Measurements from ENCODE around the gene NAV2.
A peak's percentile ranks its signal among the peaks of the same experiment; 100 is the strongest.
"Not testable (repeated sequence)": the region's sequence is repeated elsewhere in the genome, so short reads cannot be mapped to it uniquely, and the experiment has no call there.

NAV2 gene

DNA sequence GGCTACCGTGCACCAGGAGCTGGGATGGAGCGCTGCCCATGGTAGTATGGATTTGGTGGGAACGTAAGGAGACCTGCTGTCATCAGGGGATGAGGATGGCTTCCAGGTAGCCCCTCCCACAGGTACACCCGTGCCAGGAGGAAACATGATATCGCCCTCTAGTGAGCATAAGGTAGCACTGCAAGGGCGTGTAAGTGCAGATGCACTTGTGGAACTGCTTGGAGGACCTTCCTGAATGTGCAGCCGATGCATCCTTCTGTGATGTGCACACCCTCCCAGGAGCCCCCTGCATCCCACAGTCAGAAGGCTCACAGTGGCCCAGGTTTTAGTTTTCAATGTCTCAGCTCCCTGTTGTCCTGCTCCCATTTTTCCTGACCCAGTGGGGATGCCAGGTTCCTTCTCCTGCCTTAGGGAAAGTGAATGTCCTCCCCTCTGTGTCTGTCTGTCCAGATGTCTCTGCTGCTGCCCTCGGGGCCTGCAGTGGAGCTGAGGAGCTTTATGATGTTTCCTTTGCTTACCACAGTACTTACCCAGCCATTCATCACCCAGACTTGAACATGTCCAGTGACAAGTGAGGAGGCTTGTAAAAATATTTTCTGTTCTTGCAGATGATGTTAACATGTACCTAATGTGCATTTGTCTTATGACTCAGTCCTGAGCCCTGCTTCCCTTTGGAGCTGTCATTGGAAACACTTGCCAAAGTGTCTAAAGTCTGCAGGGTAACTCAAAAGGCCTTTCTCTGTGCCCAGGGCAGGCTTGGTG lies 398.5 kb downstream of the NAV2 start:
- peak; percentile 40 for DNase-seq

DNA sequence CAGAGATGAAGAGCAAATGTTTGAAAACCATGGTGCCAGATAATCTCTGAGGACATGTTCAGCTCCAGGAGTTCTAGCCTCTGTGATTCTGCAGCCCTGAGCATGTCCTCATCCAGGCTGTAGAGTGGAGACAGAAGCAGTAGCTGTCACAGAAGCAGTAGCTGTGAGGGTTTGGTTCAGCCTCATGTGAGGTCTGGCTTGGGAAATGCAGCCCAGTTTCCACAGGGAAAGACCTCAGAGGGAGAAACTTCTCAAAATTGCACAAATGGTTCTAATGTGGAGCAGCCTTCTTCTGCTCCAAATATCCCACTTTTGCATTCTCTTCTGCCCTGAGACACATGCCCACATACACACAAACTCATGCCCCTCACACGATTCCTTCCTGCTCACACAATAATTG lies 399.2 kb downstream of the NAV2 start:
- no peak for DNase-seq

DNA sequence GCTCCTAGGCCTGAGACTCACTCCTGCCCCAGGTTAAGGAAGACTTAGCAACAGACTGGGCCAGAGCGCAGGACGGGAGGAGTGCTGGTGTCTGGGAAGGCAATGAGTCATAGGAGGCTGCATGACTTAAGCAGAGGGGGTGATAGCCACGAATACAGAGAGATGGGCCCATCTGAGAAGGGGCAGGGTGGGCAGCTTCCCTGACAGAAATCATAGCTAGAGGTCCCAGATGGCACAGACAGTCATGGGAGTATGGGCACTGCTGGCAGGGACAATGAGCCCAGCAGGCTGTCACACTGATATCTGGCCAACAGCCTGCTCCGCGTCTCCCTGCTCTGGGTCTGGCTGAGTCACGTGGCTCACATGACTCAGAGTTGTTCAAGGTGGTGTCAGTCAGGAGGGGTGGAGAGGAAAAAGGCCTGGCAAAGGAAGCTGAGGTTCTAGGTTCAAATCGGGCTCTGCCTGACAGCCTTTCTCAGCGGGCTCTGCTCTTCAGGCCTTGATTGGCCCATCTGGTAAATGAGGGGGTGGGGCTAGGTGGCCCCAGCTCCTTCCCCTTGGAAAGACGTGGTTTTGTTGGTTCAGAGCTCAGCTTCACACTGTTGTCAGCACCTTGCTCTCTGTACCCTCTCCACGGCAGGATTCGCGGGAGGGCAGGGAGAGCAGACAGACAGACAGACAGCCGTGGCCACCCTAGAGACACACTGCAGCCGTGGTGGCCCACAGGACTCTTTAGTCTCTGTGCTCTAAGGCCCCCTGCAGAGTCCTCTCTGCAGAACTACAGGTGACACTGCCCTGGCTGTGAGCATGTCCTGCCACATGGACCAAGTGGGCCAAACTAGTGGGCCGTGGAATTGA lies 399.9 kb downstream of the NAV2 start:
- no peak for DNase-seq

DNA sequence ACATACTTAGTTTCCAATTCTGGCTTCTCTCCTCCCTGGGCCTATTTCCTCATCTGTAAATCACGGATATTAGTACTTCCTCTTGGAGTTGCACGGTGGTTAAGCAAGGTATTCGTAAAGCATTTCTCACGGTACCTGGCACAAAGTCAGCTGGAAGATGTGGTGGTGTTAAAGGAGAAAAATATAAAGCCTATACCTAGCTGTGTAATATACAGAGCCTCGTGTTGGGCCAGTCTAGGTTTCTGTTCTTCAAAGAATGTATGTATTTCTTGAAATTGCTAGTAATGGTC lies 400.5 kb downstream of the NAV2 start:
- no peak for DNase-seq

DNA sequence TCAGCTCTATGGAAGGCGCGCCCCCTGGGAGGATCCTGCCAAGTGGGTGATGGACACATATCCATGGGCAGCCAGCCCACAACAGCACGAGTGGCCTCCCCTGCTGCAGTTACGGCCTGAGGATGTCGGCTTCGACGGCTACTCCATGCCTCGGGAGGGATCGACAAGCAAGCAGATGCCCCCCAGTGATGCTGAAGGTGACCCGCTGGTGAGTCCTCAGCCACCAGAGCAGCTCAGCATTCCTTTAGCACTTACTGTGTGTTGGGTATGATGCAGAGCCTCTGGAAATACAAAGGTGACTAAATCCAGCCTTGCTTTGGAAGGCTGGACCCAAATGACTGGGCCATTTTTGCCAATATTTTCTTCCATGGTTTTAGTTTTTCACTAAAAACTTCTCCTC lies 402.0 kb downstream of the NAV2 start:
- DNase-seq, result no peak

DNA sequence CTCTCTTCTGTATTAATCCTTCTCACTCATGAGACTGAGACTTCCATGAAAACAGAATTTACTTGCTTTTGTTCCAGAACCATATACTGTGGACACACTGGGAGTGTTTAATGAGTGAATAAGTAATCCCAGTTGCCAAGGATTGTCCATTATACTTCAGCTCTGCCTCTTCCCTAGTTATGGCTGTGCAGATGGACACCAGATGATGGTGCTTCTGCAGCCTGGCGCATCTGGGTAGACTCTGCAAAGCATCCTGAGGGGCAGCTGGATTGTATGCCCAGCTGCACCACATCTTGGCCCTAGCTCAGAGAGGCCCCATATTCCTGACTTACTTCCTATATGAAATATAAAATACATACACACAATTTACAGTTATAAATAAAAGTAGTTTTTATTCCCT lies 404.2 kb downstream of the NAV2 start:
- DNase-seq, result no peak

DNA sequence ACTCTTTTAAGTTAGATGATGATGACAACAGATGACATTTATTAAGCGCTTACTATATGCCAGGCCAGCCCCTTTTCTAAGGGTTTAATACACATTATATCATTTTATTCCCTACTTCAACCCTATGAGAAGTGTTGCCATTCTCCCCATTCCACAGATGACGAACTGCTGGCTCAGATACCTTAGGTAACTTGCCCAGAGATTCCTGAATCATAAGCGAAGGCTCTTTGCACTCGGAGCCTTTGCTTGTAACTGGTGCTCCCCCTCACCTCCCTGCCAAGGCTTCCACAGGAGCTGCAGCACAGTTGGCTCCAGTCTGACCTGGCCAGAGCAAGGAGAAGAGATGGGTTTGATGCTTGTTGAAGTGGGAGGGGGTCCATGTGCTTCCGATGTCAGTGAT lies 404.7 kb downstream of the NAV2 start:
- DNase-seq, result no peak

DNA sequence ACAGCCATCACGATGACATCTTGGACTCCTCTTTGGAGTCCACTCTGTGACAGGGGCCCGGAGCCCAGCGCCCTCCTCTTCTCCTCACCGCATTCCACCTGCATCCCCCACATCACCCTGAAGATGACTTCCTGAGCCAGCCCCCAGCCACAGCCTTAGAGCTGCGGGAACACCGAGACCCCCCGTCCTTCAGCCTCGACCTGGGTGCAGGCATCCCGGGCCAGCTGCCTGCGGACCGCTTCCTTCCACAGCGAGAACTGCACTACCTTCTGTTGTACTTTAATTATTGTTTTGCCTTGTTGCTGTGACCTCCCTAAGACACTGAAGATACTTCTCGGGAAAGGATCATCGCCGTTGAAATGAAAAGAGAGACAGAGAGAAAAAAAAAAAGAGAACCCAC lies 405.6 kb downstream of the NAV2 start:
- no peak for DNase-seq

DNA sequence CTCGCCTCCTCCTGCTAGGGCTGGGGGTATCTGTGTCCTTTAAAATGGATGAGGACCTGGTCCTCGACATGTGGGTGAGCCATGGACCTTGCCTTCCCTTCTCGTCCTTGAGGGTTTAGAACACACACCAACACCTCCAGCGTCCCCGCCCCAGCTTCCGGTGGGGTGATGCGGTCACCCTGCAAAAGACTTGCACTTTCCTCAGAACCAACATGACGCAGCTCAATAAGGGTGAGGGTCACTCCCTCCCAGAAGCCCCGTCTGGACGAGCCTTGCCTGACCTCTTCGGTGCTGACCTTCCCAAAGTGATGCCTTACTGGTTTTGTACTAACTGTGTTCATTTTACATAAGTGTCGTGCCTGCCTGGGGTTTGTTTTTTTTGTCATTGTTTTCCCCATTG lies 406.7 kb downstream of the NAV2 start:
- no peak for DNase-seq

DNA sequence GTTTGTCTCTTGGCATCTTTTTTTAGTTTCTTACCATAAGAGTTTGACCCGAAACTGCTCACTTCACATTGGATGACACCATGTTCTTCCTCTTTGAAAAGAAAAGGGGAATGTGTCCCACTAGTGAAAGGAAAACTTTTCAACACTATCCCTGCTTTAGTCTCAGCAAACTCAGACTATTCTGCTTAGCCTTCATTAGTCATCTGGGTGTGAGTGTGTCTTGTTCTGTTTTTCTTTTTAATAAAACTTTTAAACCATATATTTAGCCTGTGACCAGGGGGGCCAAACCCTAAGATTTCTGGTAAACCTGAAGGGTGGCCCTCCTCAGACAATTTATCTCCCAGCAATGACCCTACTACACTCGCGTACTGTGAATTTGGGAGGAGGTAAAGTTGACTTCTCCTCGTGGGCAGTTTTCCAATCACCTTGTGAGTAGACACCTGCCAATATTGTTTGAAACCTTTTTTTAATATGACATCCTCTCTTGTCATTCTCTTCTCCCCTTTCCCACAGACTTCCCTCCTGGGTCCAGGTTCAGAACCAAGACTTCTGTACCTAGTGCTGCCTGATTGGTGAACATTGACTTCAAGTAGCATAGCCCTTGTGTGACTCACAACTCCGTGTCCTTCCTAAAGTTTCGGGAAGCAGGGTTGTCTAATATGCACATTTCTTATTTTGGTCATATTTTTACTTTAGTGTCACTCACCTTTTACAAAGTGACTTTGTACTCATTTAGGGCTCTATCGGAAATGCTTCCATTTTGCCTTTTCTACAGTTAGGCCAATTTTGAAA lies 407.7 kb downstream of the NAV2 start:
- DNase-seq, result no peak

DNA sequence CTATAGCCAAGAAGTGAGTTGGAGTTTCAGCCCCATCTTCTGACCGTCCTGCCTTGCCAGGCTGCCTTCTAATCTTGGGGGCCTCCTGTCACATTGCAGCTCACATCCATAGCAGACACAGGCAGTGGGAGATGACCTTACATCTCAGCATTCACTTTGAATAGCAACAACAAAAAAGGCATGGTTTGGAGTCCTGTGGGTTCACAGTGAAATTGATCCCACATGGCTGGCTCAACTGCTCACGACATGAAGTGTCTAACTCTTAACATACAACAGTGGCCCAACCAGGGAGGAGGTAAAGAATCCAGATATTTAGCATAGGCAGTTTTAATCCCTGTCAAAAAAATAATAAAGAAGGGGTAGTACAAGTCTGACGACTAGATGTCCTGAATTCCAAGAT lies 409.5 kb downstream of the NAV2 start:
- no peak for DNase-seq

DNA sequence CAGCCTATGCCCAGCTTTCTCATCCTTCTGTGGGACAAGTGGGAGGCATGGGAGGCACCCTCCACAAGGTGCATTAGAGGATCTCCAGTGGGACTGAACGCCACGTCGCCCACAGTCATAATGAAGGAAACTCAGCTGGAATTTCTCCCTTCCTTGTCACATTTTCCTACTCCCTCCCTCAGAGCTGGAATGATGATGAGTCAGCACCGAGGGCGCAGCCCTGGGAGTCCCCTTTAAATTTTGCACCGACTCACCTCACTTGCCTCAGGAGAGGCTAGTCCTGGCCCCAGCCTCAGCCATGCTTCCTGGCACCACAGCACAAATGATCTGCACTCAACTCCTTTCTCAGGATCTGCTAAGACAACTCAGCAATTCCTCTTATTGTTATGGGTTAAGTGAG lies 413.3 kb downstream of the NAV2 start:
- no peak for DNase-seq

DNA sequence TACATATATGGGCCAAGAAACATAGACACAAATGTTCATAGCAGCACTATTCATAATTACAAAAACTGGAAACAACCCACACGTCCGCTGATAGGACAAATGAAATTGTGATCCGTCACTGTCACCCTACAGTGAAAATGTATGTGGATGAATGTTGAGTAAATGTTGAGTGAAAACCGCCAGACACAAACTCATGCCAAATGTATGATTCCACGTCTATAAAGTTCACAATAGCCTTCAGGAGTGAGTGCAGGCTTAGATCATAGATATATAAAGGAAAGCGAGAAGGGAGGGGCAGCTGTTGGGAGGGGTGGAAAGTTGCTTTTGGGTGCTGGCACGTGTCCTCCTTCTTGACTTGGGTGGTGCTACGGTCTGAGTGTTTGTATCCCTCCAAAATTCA lies 414.1 kb downstream of the NAV2 start:
- no peak for DNase-seq

DNA sequence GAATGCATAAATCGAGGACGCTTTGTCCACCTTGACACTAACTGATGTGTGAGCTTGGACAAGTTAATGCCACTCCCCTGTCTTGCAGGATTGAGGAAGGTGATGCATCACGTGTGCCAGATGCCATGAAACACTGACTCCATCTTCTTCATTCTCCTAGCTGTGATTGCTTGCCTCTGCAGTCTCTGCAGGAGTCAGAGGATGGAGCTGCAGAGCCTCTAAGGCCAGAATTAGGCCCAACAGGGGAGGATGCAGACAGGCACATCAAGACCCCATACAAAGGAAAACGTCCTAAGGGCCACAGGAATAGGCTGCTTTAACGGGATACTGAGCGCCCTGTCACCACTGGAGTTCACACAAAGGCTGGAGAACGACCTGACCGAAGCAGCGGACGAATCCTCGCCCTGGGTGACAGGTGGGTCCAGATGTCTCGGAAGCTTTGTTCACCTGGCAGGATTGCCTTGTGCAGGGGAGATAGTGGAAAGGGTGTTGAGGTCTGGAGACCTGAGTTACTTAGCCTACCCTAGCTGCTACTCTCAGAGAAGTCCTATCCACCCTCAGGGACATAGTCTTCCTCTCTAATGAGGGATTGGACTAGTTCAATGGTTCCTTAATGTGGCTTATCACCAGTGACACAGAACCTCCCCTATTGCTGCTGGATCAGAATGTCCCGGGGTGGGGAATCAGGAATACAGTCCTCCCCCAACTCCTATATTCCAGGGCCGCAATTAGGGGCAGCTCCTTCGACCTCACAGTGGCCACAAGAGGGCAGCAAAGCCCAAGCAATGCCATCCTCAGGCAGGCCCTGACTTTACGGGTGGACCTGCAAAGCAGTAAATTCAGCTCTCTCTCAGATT lies 415.3 kb downstream of the NAV2 start:
- peak; percentile 79 for DNase-seq

DNA sequence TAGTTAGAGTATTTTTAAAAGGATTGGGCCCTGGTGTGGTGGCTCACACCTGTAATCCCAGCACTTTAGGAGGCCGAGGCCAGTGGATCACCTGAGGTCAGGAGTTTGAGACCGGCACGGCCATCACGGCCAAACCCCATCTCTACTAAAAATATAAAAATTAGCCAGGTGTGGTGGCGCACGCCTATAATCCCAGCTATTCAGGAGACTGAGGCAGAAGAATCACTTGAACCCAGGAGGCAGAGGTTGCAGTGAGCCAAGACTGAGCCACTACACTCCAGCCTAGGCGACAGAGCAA lies 415.8 kb downstream of the NAV2 start:
- not testable (repeated sequence) for DNase-seq

DNA sequence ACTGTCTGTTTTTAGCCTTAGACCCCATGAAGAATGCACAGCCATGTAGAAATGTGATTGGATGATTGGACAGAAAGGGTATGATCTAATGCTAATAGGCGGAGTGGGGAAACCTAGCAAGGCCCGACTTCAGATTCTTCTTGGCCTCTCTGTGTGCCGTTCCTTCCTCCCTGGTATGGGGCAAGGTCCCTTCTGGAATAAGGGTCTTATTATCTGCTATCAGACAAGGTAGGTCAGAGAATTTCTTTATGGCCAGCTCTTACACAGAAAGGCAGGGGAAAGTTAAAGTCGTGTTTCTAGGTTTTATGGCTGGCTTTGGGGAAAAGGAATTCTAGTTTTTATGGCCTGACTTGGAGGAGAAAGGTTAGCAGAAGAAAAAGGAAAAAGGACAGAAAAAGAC lies 417.0 kb downstream of the NAV2 start:
- no peak for DNase-seq

DNA sequence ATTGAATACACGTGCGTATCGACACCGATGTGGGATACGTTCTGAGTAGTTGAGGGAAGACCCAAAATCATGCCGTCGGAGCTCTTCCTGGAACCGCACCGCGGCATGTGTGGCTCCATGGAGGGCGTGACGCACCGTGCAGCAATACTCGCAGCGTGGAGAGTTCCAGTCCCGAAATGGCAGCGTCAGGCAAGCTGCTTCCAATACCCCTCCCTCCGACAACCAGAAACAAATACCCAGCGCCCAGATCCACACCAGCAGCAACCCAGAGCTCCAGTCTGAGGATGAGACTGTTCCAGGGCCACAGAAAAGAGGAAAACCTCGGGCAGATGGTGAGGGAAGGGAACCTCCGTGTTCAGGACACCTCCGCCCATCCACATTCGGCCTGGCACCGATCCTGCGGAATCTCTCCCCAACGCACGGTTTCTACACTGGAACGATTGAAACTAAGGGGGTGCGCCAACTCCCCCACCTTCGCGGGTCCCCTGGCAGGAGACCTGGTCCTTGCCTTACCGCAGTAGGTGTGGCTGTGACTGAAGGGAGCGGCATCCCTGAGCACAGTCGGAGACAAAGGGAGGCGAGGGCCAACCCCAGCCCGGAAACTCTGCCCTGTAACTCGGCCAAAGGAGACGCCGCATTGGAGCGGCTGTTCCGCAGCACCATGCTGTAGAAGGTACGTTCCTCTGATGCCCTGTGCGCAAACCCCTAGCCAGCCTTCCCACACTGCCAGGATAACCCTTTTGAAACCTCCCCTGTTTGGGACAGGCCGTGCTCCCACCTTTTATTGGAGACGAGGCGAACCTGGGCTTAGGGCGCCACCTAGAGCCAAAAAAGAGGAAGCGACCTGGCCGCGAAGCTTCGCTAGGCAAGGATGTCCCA lies 419.4 kb downstream of the NAV2 start:
- DNase-seq, result peak; percentile 61

DNA sequence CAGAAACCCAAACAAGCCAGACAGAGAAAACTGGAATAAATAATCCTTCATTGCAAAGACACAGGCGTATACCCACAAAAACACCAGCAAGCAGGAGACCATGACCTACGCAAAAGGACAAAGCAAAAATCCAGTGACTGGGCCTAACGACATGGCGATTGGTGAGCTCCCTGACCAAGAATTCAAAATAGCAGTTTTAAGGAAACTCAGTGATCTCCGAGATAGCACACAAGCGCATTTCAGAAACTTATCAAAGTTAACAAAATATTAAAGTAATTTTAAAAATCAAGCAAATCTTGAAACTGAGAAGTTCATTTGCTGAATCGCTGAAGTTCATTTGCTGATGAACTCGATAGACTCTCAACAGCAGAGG lies 420.0 kb downstream of the NAV2 start:
- no peak for DNase-seq

DNA sequence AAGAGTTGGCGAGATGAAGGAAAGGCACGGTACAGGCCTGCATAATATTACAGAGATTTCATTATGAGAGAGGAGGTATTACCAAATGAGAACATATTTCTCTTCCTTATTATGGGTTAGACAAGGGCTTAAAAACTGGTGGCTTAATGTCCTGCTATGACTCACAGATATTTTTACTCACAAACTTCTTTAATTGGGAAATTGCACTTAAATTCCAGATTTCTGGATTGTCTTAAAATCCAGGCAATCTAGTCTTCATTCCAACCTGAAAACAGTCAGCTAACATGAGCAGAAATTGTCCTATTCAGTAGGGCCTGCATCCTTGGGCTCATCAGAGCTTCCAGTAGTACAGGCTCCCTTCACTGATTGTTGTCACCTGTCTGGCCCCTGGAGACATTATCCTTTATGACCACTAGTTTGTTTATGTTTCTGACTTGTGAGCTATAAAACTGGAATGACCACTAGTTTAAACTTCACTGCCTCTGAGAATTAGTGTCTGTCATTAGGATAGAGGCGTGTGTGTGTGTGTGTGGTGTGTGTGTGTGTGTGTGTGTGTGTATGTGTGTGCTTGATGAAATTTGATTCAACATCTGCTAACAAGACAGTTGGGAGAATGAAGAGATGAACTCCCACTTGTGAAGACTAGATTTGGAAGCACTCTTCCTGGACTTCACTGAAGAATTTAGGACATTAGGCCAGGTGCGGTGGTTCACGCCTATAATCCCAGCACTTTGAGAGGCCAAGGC lies 422.5 kb downstream of the NAV2 start:
- DNase-seq, result no peak

DNA sequence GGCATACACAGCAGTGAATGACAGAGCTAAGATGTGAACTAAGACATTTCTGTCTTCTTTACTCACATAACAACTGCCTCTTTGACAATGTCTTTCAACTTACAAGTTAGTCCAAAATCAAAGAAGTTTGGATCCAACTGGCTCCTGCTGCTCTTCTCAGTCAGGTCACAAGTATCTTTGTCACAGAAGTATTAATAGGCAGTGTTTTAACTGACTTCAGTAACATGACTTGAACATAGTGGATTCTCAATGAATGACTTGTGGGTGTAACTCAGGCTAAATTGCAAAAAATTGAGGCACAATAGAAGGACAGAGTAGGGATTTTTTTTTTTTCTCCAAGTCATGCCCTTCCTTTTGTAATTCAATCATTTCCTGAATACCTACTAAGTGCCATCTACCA lies 425.0 kb downstream of the NAV2 start:
- no peak for DNase-seq

DNA sequence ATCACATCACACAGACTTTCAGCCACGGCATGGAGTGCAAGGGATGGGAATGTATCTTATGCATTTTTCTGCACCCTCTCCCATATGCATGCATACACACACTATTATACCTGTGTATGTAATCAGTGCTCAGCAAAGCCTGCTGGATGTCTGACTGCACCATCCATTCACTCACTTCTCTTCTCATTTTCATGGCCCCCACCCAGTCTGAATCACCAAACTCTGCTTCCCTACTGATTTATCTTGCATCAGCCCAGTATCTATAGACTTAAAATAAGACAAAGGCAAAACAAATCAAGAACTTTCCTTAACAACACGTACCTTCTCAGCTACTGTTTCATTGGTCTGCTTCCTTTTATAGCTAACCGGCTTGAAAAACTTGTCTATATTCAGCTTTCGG lies 426.1 kb downstream of the NAV2 start:
- DNase-seq, result no peak
